Measurements from ENCODE around the gene PLP2.

GRCh38 chrX:49184294-49185281, 12.9 kb downstream of the PLP2 start:
- peak; percentile 54 to 83 (median 74) for TF ChIP-seq POLR2A (IDR thresholded peaks at IDR 0.05)
- TF ChIP-seq, protein P1, sequence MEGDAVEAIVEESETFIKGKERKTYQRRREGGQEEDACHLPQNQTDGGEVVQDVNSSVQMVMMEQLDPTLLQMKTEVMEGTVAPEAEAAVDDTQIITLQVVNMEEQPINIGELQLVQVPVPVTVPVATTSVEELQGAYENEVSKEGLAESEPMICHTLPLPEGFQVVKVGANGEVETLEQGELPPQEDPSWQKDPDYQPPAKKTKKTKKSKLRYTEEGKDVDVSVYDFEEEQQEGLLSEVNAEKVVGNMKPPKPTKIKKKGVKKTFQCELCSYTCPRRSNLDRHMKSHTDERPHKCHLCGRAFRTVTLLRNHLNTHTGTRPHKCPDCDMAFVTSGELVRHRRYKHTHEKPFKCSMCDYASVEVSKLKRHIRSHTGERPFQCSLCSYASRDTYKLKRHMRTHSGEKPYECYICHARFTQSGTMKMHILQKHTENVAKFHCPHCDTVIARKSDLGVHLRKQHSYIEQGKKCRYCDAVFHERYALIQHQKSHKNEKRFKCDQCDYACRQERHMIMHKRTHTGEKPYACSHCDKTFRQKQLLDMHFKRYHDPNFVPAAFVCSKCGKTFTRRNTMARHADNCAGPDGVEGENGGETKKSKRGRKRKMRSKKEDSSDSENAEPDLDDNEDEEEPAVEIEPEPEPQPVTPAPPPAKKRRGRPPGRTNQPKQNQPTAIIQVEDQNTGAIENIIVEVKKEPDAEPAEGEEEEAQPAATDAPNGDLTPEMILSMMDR (IDR thresholded peaks at IDR 0.05), result peak in 1 of 7 experiments; percentile 6
